K562 (cell line): ENCODE data around the gene LRRC70. TPM values are rescaled to one million over a fixed set of nuclear protein-coding genes. Genes with fewer than 3 reads are reported as not detected.

Experiments
- HINFP ChIP-seq: fragments of 450-650 bp; conservative IDR thresholded peaks from 2 replicates; pipeline ENCODE4 v1.6.1; 2016; ENCODE audit warnings: missing genetic modification characterization, low read depth, mild to moderate bottlenecking, control low read depth, missing compliant biosample characterization
- MTA1 ChIP-seq: fragments of 450-650 bp; IDR thresholded peaks from 2 replicates; pipeline ENCODE4 v1.6.1; 2017; ENCODE audit warnings: borderline replicate concordance
- POLR3A ChIP-seq: IDR thresholded peaks from 2 replicates; pipeline ENCODE4 v1.6.1; 2011; ENCODE audit warnings: borderline replicate concordance, mild to moderate bottlenecking, moderate library complexity; ENCODE audit not compliant: insufficient read length, insufficient read depth; ENCODE audit errors: extremely low read depth
- ZBTB40 ChIP-seq, 2 experiments: fragments of 450-650 bp in 1 of 2; sonication (generic) in 1 of 2; formaldehyde crosslinking in 1 of 2; IDR thresholded peaks; 2 replicates each; pipeline versions ENCODE4 v1.7.1 to v1.9.0; 2016 to 2022; ENCODE audit warnings: inconsistent platforms in 1 of 2, mild to moderate bottlenecking in 1 of 2, missing genetic modification reagents in 1 of 2
- ZFP30 ChIP-seq: fragments of 250-450 bp; sonication (Bioruptor Pico); IDR thresholded peaks from 2 replicates; pipeline ENCODE4 v1.8.0; 2022; ENCODE audit warnings: moderate library complexity, mild to moderate bottlenecking, inconsistent platforms, borderline replicate concordance
- ZNF324 ChIP-seq: fragments of 250-450 bp; sonication (Bioruptor Pico); IDR thresholded peaks from 2 replicates; pipeline ENCODE4 v1.4.0; 2020; ENCODE audit warnings: mild to moderate bottlenecking
- ZNF584 ChIP-seq: fragments of 200-800 bp; sonication (Bioruptor generic); IDR thresholded peaks from 2 replicates; pipeline ENCODE4 v1.6.1; 2016; ENCODE audit warnings: low read depth, mild to moderate bottlenecking, missing genetic modification characterization, missing compliant biosample characterization
- ZNF609 ChIP-seq: sonication (generic); formaldehyde crosslinking; IDR thresholded peaks from 2 replicates; pipeline ENCODE4 v1.8.1; 2023; ENCODE audit warnings: missing genetic modification reagents, mild to moderate bottlenecking, borderline replicate concordance
- ZNF79 ChIP-seq: fragments of 250-450 bp; sonication (Bioruptor Pico); IDR thresholded peaks from 2 replicates; pipeline ENCODE4 v1.4.0; 2020; ENCODE audit warnings: low read depth, mild to moderate bottlenecking, moderate library complexity
- polyA plus RNA-seq, 8 experiments: library from polyadenylated mRNA; depleted of rRNA in 4 of 8; stranded (reverse) in 5 of 8; unstranded in 3 of 8; fragments of >200 nt; fragmentation: Nextera tagmentation in 2 of 8; fragmentation: Illumina TruSeq in 1 of 8; extraction: Ambion mirVana in 2 of 8; extraction: Trizol in 1 of 8; gene quantifications; 2 replicates each; pipeline versions ENCODE4 v1.2.1 to v1.2.3, GENCODE V29; 2011 to 2014; ENCODE audit warnings: inconsistent platforms in 1 of 8, missing spikeins in 1 of 8
- total RNA-seq, 7 experiments: library from RNA; depleted of rRNA in 6 of 7; stranded (reverse); fragments of >200 nt in 6 of 7; fragmentation: Illumina TruSeq in 2 of 7; extraction: Trizol in 2 of 7; gene quantifications; 2 replicates each; pipeline versions ENCODE4 v1.2.1 to v1.2.3, GENCODE V29; 2011 to 2021; ENCODE audit warnings: low replicate concordance in 1 of 7

LRRC70 gene
- total and polyA plus RNA-seq, 9 of the 15 experiments (the other 6 are each of a cell fraction or from before 2014, with no cell fraction given), result 0.21 to 2.1 (median 0.73) TPM

- TF ChIP-seq ZNF324 (CRISPR knock-in tag) (no peak), MTA1 (no peak), HINFP (no peak), ZNF609 (CRISPR knock-in tag) (no peak), ZNF584 (CRISPR knock-in tag) (no peak), ZFP30 (no peak), ZBTB40 (IDR thresholded peaks at IDR 0.05) (peak; percentile 37; the same call in 1 of the 2 replicates), ZBTB40 (CRISPR knock-in tag; IDR thresholded peaks at IDR 0.05) (no peak), POLR3A (no peak), ZNF79 (CRISPR knock-in tag) (no peak)
Measured at GRCh38 chr5:62538017-62538942, 40.3 kb upstream of the LRRC70 start (continued).
